ENCODE data around the gene ZBTB32. TPM values are rescaled to one million over a fixed set of nuclear protein-coding genes. Genes with fewer than 3 reads are reported as not detected.
"Not testable (repeated sequence)": the region's sequence is repeated elsewhere in the genome, so short reads cannot be mapped to it uniquely, and the experiment has no call there.

The ZBTB32 gene
- total and polyA plus RNA-seq, 5 donors, result not detected

DNA sequence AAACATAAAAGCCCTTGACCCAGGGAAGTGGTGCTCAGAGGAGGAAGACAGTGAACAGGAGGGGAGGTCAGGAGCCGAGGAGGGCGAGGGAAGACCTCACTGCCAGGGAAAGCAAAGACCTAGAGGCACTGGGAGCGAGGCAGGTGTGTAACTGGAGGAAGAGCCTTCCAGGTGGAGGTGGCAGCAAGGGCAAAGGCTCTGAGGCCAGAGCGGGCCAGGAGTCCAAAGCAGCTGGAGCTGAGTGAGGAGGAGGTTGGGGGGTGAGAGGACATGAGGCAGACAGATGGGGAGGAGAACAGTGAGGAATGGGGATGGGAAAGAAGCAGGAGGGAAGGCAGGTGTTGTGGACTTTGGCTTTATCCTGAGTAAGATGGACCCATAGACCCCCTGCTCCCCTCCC lies 34.4 kb upstream of the ZBTB32 start:
- intact Hi-C loops (cut with DNase I), result no loop called here
- DNase-seq, result no peak
- Histone ChIP-seq H3K27me3 (ENCODE audit: control insufficient read depth, insufficient read depth) (no peaks in the 10 kb centered on the region), H3K9me3 (ENCODE audit: control insufficient read depth, low read length) (no peaks in the 10 kb centered on the region), H3K4me3 (ENCODE audit: low read length) (no peak overlapping the region), H3K4me1 (ENCODE audit: control insufficient read depth, insufficient read depth, low read length) (no peaks in the 10 kb centered on the region), H3K27ac (ENCODE audit: low read length) (no peak overlapping the region)
- no peak for ATAC-seq
- WGBS, result 73% methylated on average over 4 of the region's 4 CpGs

DNA sequence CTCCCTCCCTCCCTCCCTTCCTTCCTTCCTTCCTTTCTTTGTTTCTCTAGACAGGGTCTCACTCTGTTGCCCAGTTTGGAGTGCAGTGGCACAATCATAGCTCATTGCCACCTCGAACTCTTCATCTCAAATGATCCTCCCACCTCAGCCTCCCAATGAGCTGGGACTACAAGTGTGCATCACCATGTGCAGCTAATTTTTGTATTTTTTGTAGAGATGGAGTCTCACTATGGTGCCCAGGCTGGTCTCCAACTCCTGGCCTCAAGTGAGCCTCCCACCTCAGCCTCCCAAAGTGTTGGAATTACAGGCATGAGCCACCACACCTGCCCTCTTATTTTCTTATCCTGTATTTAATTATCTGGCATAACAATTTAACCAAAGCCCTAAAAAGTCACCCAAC lies 33.7 kb upstream of the ZBTB32 start:
- no peak for ATAC-seq
- no peaks in the 10 kb centered on the region for H3K9me3 ChIP-seq (ENCODE audit: control insufficient read depth, low read length)
- H3K4me1 ChIP-seq (ENCODE audit: control insufficient read depth, insufficient read depth, low read length), result no peaks in the 10 kb centered on the region
- H3K27me3 ChIP-seq (ENCODE audit: control insufficient read depth, insufficient read depth), result no peaks in the 10 kb centered on the region
- no peak for DNase-seq
- 71% methylated on average over 1 of the region's 1 CpG for WGBS
- intact Hi-C loops (cut with DNase I), result no loop called here
- H3K4me3 ChIP-seq (ENCODE audit: low read length), result no peak overlapping the region
- H3K27ac ChIP-seq (ENCODE audit: low read length), result no peak overlapping the region

DNA sequence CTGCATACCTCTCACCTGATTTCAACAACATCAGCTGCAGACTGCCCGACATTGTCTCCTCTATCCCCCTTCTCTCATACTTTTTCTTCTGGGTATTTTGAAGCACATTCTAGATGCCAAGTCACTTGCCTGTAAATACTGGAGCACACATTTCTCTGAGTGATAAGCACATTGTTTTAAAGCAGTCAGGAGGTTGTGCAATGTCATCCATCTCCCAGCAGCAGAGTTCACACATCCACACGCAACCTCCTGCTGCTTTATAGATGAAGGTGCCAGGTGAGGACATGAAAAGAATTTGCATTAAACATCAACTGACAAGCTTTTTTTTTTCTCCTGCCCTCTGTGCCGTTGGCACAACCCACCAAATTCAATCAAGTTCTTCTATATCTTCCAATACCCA lies 32.5 kb upstream of the ZBTB32 start:
- Histone ChIP-seq H3K9me3 (ENCODE audit: control insufficient read depth, low read length) (no peaks in the 10 kb centered on the region), H3K4me1 (ENCODE audit: control insufficient read depth, insufficient read depth, low read length) (no peaks in the 10 kb centered on the region), H3K27me3 (ENCODE audit: control insufficient read depth, insufficient read depth) (no peaks in the 10 kb centered on the region), H3K27ac (ENCODE audit: low read length) (no peak overlapping the region), H3K4me3 (ENCODE audit: low read length) (no peak overlapping the region)
- ATAC-seq, result no peak
- no peak for DNase-seq
- 28% methylated on average over 3 of the region's 3 CpGs for WGBS
- intact Hi-C loops (cut with DNase I), result no loop called here

DNA sequence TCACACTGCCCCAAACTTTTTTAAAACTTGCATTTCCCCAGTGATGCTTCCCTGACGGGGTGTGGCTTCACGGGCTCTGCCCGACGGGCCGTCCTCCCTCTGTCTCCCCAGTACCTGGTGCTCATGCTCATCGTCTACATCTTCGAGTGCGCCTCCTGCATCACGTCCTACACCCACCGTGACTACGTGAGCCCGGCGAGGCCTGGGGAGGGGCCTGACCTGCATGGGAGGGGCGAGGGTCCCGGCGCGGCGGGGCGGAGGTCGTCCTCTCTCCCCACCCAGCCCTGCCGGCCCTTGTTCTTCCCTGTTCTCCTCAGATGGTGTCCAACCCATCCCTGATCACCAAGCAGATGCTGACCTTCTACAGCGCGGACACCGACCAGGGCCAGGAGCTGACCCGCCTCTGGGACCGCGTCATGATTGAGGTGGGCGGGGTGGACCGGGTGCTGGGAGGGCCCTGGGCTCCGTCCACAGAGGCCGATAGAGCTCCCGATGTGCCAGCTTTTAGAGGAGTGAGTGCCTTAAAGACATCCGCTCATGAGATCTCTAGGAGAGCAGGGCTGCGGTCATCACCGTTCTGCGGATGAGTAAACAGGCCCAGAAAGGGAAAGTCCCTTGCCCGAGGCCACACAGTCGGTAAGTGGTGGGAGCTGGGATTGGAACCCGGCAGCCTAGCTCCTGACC lies 31.1 kb upstream of the ZBTB32 start:
- ATAC-seq (peak; percentile 71 to 89), DNase-seq (peak; percentile 68 to 76 (median 69))

DNA sequence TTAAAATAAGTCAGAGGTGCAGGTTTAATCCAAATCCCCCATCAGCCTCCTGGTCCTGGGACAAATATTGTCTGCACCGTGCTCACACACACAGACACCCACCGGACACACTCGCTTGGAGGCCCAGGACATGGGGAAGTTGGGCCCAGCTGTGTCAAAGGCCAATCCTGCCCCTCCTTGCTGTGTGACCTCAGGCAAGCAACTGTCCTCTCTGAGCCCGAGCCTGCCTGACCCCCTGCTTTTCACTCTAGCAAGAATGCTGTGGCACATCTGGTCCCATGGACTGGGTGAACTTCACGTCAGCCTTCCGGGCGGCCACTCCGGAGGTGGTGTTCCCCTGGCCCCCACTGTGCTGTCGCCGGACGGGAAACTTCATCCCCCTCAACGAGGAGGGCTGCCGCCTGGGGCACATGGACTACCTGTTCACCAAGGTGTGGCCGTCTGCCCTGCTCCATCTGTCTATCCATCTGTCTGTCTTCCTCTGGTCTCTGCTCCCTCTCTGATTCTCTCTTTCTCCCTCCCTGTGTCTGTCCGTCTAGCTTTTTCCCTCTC lies 28.7 kb upstream of the ZBTB32 start:
- H3K27ac ChIP-seq (ENCODE audit: low read length), result no peak overlapping the region
- no peaks in the 10 kb centered on the region for H3K27me3 ChIP-seq (ENCODE audit: control insufficient read depth, insufficient read depth)
- intact Hi-C loops (cut with DNase I), result no loop called here
- DNase-seq (no peak), ATAC-seq (no peak)
- no peak overlapping the region for H3K4me3 ChIP-seq (ENCODE audit: low read length)
- H3K9me3 ChIP-seq (ENCODE audit: control insufficient read depth, low read length), result no peaks in the 10 kb centered on the region
- no peaks in the 10 kb centered on the region for H3K4me1 ChIP-seq (ENCODE audit: control insufficient read depth, insufficient read depth, low read length)
- WGBS, result 81% methylated on average over 15 of the region's 15 CpGs

More for the DNA sequence above, 31.1 kb upstream of the ZBTB32 start:
- Histone ChIP-seq H3K4me3 (ENCODE audit: low read length) (no peak overlapping the region), H3K27me3 (ENCODE audit: control insufficient read depth, insufficient read depth) (no peaks in the 10 kb centered on the region), H3K27ac (ENCODE audit: low read length) (no peak overlapping the region), H3K9me3 (ENCODE audit: control insufficient read depth, low read length) (no peaks in the 10 kb centered on the region), H3K4me1 (ENCODE audit: control insufficient read depth, insufficient read depth, low read length) (no peaks in the 10 kb centered on the region)
- intact Hi-C loops (cut with DNase I), result no loop called here
- WGBS, result 8% methylated on average over 39 of the region's 39 CpGs

DNA sequence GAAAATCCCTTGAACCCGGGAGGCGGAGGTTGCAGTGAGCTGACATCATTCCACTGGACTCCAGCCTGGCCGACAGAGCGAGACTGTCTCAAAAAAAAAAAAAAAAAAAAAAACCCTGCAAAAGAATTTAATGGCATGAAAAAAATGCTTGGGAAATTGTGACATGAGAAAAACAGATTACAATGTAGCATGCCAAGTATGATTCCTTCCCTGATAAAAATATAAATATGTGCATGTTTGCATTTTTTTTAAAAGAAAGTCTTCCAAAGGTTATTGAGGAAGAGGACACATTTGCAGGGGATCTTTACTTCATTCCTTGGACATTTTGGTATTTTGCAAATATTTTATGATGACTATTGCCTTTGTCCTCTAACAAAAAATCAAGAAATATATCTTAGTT lies 14.5 kb upstream of the ZBTB32 start:
- ATAC-seq, result no peak
- no peak overlapping the region for H3K4me3 ChIP-seq (ENCODE audit: low read length)
- no peak overlapping the region for H3K27ac ChIP-seq (ENCODE audit: low read length)
- no peak for DNase-seq
- WGBS, result 32% methylated on average over 4 of the region's 4 CpGs
- H3K27me3 ChIP-seq (ENCODE audit: control insufficient read depth, insufficient read depth), result no peaks in the 10 kb centered on the region
- intact Hi-C loops (cut with DNase I), result loop anchor here in 3 of 4 donors (5.0 to 10.0 kb wide), 2 partner anchors 132 to 245 kb away; partner anchors contain the start of gene LRFN3 (in 2 of the 3)
- no peaks in the 10 kb centered on the region for H3K4me1 ChIP-seq (ENCODE audit: control insufficient read depth, insufficient read depth, low read length)
- no peaks in the 10 kb centered on the region for H3K9me3 ChIP-seq (ENCODE audit: control insufficient read depth, low read length)

DNA sequence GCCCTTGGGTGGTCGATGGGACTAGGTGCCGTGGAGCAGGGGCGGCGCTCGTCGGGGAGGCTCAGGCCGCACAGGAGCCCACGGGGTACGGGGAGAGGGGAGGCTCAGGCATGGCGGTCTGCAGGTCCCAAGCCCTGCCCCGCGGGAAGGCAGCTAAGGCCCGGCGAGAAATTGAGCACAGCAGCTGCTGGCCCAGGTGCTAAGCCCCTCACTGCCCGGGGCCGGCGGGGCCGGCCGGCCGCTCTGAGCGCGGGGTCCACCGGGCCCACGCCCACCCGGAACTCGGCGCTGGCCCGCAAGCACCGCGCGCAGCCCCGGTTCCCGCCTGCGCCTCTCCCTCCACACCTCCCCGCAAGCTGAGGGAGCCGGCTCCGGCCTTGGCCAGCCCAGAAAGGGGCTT lies 13.3 kb upstream of the ZBTB32 start:
- H3K4me1 ChIP-seq (ENCODE audit: control insufficient read depth, insufficient read depth, low read length); ATAC-seq; H3K27me3 ChIP-seq (ENCODE audit: control insufficient read depth, insufficient read depth); H3K27ac ChIP-seq (ENCODE audit: low read length); H3K9me3 ChIP-seq (ENCODE audit: control insufficient read depth, low read length); DNase-seq; H3K4me3 ChIP-seq (ENCODE audit: low read length): not testable (repeated sequence)
- intact Hi-C loops (cut with DNase I), result loop anchor here in 3 of 4 donors (5.0 to 10.0 kb wide), 2 partner anchors 131 to 244 kb away; partner anchors contain the start of gene LRFN3 (in 2 of the 3)
- WGBS, result 94% methylated on average over 37 of the region's 37 CpGs

DNA sequence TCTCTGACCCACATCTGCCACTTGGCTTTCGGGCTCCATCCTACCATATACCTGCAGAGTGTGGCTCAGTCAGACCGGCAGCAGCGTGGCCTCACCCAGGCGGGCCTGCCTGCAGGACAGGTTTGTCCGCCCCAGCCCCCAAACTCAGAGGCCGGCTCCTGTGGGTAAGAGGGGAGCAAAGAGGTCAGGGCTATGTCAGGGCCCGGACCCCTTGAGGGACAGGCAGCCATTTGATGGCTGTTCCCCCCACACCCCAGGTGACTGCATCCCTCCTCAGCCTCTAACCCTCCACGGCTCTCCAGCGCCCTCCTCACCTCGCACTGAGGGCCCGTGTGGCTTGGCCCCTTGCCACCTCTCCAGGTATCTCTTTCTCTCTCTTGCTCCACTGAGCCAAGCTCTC lies 12.3 kb upstream of the ZBTB32 start:
- Histone ChIP-seq H3K9me3 (ENCODE audit: control insufficient read depth, low read length) (no peaks in the 10 kb centered on the region), H3K4me1 (ENCODE audit: control insufficient read depth, insufficient read depth, low read length) (no peaks in the 10 kb centered on the region), H3K27ac (ENCODE audit: low read length) (no peak overlapping the region), H3K4me3 (ENCODE audit: low read length) (no peak overlapping the region), H3K27me3 (ENCODE audit: control insufficient read depth, insufficient read depth) (no peaks in the 10 kb centered on the region)
- intact Hi-C loops (cut with DNase I), result loop anchor here in 3 of 4 donors (5.0 to 10.0 kb wide), 2 partner anchors 130 to 243 kb away; partner anchors contain the start of gene LRFN3 (in 2 of the 3)
- WGBS, result 84% methylated on average over 11 of the region's 11 CpGs
- ATAC-seq (no peak), DNase-seq (no peak)

DNA sequence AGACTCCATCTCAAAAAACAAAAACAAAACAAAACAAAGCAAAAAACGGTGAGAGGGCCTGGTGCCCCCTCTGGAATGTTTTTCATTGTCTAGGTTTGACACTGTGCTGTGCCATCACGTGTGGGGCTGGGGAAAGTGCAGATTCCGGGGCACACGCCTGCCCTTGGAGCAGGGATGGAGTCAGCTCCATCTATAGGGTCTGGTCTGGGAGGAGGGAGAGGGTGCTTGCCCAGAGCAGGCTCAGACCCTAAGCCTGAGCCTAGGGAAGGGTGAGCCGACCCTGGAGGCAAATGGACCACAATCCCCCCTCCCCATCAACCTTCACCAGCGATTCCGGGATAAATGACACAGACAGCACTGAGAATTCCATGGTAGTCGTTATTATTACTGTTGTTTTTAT lies 10.9 kb upstream of the ZBTB32 start:
- Histone ChIP-seq H3K4me3 (ENCODE audit: low read length) (no peak overlapping the region), H3K4me1 (ENCODE audit: control insufficient read depth, insufficient read depth, low read length) (no peaks in the 10 kb centered on the region), H3K9me3 (ENCODE audit: control insufficient read depth, low read length) (no peaks in the 10 kb centered on the region), H3K27me3 (ENCODE audit: control insufficient read depth, insufficient read depth) (no peaks in the 10 kb centered on the region), H3K27ac (ENCODE audit: low read length) (no peak overlapping the region)
- DNase-seq, result no peak
- WGBS, result 12% methylated on average over 8 of the region's 8 CpGs
- ATAC-seq, result peak; percentile 12 to 36
- intact Hi-C loops (cut with DNase I), result loop anchor here in 3 of 4 donors (5.0 to 10.0 kb wide), 2 partner anchors 129 to 241 kb away; partner anchors contain the start of gene LRFN3 (in 2 of the 3)

DNA sequence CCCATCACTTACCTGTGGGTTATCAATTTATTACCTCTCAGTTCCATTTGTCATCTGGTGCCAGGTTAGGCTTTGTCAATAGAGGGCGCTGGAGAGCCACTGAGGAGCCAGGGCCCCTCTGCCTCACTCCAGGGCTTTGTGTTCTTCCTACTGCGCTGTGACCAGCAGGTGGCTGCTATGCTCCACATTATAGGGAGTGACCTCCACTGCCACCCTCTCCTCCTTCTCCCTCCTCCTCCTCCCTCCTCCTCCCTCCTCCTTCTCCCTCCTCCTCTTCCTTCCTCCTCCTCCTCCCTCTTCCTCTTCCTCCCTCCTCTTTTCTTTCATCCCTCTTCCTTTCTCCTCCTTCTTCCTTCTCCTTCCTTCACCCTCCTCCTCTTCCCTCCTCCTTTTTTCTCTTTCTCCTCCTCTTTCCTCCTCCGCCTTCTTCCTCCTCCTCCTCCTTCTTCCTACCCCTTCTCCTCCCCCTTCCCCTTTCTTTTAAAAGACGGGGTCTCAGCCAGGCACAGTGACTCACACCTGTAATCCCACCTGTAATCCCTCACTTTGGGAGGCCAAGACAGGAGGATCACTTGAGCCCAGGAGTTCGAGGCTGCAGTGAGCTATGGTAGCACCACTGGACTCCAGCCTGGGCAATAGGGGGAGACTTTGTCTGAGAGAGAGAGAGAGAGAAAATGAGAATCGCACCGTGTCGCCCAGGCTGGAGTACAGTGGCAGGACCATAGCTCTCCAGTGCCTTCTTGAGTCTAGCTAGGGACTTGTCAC lies 10.3 kb upstream of the ZBTB32 start:
- no peaks in the 10 kb centered on the region for H3K4me1 ChIP-seq (ENCODE audit: control insufficient read depth, insufficient read depth, low read length)
- DNase-seq (peak; percentile 88 to 94 (median 91)), ATAC-seq (peak; percentile 99)
- intact Hi-C loops (cut with DNase I), result loop anchor here (1.0 to 10.0 kb wide), 4 partner anchors 22 to 241 kb away; partner anchors contain the start of gene LRFN3 (in 2 of the 4)
- no peak overlapping the region for H3K27ac ChIP-seq (ENCODE audit: low read length)
- H3K9me3 ChIP-seq (ENCODE audit: control insufficient read depth, low read length), result no peaks in the 10 kb centered on the region
- WGBS, result 33% methylated on average over 8 of the region's 8 CpGs
- H3K4me3 ChIP-seq (ENCODE audit: low read length), result no peak overlapping the region
- H3K27me3 ChIP-seq (ENCODE audit: control insufficient read depth, insufficient read depth), result no peaks in the 10 kb centered on the region
